NCI-H2171 (cell line): ENCODE measurements around the gene LBHD2.

Source experiments
- DNase-seq: peaks from one replicate; lab custom pipeline; 2025; lab: John Stamatoyannopoulos, UW

Gene LBHD2

DNA sequence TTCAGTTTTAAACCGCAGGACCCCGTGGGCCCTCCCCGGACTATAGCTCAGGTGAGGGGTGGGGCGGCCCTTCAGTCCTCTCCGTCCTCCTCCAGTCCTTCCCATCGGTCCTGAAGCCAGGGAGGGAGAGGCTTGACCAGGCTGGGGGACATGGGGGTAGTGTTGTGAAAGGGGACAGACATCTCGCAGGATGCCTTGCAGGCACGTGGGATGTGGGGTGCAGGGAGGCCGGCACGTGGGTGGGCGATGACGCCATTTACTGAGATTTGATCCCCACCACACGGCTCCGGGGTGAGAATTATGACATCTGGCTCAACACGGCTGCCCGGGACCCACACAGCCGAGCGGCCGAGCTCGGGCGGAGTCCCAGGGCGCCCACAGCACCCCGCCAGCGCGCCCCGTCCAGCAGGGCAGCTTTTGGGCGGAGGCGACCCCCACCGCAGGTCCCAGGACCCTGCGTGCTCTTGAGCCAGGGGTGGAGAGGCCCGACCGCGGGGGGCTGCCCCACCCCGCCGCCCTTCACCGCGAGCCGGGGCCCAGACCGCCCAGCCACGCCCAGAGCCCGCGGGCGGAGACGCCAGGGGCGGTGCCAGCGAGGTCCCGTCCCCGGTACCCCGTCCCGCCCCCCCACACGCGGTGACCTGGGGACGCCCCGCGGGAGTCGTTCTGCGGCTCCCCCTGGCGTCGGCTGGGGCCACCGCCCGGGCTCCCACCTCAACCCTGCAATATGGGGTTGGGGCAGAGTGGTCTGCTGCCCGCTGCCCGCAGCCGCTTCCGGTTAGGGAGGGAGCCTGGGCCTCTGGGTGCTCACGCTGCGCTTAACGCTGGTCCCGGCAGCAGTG, 7.3 kb downstream of the LBHD2 start:
- DNase-seq: peak; percentile 78

DNA sequence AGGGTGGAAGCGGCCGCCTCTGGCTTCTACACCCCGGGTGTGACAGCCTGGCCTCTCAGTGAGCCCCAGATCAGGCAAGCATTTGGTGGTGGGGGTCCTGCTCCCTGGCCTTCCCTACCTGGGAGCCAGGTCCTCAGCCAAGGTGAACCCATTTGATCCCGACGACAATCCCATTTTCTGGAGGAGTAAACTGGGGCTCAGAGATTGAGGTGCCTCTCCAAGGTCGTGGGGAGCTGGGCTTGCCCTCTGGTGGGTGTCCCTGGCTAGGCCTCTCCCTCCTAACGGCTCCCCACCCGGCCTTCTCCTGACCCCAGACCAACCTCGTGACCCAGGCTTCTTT, 7.8 kb downstream of the LBHD2 start:
- no peak for DNase-seq

DNA sequence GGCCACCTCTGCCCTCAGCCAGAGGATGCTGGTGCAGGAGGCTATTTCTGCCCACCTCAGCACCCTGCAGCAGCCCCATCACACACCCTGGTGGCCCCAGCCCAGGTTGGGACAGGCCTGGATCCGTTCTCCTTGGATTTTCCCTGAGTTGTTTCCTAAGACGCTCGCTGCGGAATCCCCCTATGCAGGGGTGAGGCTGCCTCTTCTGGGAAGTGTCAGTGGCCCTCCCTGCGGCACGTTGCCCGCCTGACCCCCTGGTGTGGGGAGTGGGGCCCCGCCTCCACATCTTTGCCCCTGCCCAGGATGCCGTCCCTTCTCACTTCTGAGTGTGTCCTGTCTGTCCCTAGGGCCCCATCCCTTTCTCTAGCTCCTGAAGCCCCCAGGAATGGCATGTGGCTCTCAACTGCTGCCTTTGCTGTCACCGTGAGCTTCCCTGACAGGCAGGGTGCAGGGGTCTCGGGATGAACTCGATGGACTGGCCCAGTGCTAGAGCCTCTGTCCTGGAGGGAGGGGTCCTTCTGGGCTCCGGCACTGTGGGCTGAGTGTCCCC, 9.9 kb downstream of the LBHD2 start:
- no peak for DNase-seq

DNA sequence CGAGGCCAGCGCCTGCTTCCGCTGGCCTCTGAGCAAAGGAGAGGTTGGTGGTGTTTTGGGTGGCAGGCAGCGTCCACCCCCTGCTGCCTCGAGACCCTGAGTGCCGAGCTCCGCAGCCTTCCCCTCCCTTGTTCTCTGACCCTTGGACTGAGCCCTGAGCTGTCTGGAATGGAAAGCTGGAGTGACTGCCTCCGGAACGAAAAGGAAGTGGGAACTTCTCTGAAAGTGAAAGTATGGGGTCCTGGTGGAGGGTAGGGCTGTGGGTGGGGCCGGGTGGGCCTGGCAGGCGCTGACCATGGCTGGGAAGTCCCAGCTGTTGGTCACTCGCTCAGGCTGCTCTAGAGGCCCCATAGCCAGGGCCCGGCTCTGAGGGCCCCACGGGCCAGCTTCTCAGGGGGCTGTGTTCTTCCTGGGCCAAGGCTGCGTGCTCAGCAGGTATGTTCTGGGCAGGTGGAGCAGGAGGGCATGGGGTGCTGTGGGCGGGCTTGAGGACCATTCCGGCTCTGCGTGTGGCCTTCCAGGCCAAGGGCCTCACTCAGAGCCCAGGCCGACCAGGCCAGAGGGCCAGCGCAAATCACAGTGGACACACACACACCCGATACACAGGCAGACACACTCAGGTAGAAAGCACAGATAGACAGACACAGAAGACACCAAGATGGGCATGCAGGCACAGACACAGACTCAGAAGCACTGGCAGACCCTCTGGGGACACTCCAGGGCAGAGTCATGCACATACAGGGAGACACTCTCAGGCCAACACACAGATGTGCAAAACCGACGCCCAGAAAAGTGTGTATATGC, 10.6 kb downstream of the LBHD2 start, which contains the start of gene EXOC3L4:
TSS of gene EXOC3L4 (plus strand) at position 320 of the 804 bp plus-strand sequence. CDS start 5,495 bp downstream, outside the sequence.
- DNase-seq: no peak

DNA sequence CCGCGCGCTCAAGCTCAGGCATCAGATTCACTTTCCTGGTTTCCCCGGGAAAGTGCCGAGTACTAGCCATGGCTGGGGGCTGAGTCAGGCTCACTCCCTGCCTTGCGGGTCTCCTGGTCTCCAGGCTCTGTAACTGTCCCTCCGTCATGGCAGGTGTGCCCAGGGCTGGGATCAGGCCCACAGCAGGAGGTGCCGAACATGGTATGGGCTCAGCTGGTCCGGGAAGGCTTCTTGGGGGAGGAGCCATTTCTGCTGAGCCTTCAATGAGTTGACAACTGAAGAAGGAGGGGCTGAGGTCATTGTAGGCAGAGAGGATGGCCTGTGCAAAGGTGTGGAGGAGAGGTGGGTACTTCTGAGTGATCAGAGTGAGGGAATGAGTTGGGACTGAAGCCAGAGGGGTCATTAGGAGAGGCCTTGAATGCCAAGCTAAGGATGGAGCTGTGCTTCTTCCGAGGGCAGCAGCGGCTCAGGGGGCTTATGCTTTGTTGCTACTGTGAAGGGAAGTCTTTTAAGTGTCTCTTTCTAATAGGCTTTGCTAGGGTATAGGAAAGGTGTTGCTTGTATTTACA, 11.3 kb downstream of the LBHD2 start:
- DNase-seq: no peak

DNA sequence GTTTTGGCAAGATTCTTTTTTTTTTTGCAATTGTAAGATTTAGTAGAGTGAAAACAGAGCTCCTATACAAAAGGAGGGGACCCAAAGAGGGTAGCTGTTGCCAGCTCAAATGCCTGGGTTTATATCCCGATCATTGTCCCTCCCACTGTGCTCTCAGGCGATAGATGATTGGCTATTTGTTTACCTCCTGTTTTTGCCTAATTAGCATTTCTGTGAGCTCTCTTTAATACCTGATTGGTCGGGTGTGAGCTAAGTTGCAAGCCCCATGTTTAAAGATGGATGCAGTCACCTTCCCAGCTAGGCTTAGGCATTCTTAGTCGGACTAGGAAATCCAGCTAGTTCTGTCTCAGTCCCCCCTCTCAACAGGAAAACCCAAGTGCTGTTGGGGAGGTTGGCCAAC, 12.4 kb downstream of the LBHD2 start:
- DNase-seq: no peak

DNA sequence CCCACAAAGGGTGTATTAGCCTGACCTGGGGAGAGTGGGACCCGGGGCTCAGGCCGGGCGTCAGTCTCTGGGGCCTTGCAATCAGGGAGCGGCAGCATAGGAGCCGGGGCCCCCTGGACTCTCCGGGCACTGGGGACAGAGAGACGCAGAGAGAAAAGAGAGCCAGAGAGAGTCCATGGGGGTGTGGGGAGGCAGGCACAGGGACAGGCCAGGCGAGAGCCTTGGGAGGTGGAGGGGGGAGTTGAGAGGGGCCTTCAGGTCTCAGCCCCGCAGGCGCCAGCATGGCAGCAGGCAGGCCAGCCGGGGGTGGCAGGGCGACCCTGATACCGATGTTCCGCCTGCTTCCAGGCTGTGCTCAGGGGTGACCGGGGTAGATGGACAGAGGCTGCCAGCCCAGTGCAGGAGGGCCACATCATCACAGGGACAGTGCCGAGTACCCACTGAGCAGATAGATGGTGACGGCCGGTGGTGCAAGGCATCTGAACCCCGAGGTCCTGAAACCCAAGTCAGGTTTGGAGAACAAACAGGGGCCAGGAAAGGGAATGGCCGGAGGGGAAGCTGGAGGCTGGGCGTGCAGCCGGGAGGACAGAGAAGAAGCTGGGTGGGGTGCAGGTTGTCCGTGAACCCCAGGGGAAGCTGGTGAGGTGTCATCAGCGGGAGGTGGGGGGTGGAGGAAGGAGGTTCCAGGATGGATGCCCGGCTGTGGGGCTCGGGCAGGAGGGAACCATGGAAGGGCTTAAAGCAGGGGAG, 13.4 kb downstream of the LBHD2 start:
- no peak for DNase-seq

DNA sequence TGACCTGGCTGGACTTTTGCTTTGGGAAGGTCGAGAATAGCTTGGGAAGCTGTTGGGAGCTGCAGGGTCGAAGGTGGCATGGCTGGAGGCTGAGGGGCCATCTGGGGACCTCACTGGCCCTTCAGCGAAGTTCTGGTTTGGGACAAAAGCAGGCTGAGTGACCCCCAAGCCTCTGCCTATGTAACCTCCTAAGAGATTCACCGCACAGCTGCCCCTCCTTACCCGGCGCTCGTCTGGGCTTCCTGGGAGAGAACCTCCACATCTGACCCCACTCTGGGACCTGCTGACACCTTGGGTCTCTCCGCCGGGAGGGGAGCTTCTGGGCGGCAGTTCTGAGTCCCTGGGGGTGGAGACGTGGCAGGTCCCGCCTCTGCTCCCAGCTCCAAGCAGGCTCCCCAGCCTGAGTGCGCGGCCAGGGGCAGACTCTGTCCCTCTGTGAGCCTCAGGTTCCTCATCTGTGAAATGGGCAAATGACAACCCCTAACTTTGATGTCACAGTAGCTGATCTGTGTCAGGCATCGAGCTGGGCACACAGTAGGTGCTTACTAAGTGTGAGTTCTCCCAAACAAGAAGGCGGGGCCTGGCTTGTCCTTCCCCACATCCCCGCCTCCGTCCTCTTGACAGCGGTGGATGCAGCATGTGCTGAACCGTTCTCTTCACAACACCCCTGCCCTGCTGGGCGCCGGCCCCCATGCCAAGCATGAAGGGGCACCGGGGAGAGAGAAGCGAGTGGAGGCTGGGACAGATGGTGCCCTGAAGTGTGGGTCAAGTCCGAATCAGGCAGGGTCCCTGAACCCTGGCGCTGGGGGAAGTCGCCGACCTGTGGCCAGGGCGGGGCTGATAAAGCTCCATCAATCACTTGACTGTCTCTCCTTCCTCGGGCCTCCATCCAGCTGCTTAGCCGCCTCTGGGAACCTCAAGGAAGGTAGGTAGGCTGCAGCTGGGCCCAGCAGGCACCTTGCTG, 14.3 kb downstream of the LBHD2 start:
- DNase-seq: no peak

DNA sequence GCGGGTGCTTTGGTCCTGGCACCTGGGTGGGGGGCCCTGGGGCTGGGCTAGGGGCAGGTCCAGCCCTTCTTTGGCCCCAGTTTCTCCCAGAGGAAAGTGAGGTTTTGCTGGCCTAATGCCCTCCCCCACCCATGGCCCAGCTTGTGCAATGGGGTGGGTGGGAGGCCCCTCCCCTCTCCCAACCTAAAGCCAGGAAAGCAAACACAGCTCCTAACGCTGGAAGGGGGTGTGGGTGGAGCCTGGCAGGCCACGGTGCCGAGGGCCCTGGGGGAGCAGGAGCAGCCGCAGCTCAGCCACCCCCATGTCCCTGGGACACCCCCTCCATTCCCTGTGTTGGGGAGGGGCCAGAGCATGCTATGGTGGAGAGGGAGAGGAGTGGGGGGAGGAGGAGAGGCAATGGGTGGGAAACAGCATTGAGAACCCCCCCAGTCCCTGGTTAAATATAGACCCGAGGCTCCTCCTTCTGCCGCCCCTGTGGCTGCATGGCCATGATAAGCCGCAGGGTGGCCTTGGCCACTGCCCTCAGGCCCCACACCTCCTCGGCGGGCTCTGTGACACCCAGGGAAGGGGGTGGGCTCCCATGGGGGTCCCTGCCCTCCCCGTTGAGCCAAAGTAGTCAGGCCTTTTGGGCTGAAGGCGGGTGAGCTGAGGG, 15.2 kb downstream of the LBHD2 start:
- DNase-seq: no peak

DNA sequence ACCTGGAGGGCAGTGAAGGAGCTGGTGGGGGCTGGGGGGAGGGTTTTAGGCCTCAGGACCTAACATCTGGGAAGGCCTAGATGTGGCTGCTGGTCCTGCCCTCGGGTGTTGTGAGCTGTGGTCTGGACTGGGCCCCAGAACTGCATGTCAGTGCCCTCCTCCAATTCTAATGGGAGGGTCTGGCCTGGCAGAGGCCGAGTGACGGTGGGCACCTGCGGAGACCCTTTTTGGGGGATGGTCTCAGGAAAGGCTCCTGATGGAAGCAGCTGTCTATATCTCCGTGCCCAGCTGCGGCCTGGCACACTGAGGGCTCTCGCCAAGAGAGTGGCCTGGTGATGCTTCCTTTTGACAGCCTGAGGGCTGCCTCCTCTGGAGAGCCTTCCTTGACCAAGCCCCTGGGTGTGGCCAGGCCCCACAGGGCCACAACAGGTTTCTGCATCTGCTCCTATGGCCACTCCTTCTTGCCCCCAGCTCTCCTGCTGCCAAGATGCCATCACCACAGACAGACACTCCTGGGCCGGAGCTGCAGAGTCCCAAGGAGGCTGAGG, 15.8 kb downstream of the LBHD2 start:
- no peak for DNase-seq

DNA sequence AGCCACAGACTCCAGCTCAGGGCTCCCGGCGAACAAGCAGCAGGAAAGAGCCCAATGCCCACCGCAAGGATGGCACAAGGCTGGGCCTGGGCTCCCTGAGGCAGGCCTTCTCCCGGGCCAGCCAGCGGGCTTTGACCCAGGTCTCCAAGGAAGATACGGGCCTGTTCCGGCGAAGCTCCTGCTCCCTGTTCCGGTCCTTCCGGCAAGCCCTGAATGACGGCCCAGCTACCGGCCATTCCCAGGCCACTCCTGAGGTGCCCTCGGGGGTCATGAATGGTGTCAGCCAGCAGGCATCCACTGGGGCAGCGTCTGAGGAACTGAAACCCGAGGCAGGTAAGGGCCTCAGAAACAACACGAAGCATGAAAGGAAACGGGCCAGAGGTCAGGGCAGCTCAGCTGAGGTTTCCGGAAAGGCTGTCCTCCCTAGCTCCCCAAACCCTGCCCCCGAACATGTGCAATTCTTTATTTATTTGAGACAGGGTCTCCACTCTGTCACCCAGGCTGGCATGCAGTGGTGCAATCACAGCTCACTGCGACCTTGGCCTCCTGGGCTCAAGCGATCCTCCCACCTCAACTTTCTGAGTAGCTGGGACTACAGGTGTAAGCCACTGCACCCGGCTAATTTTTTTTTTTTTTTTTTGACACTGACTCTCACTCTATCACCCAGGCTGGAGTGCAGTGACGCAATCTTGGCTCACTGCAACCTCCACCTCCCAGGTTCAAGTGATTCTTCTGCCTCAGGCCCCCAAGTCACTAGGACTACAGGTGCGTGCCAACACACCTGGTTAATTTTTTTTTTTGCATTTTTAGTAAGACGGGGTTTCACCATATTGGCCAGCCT, 16.5 kb downstream of the LBHD2 start:
- DNase-seq: no peak

DNA sequence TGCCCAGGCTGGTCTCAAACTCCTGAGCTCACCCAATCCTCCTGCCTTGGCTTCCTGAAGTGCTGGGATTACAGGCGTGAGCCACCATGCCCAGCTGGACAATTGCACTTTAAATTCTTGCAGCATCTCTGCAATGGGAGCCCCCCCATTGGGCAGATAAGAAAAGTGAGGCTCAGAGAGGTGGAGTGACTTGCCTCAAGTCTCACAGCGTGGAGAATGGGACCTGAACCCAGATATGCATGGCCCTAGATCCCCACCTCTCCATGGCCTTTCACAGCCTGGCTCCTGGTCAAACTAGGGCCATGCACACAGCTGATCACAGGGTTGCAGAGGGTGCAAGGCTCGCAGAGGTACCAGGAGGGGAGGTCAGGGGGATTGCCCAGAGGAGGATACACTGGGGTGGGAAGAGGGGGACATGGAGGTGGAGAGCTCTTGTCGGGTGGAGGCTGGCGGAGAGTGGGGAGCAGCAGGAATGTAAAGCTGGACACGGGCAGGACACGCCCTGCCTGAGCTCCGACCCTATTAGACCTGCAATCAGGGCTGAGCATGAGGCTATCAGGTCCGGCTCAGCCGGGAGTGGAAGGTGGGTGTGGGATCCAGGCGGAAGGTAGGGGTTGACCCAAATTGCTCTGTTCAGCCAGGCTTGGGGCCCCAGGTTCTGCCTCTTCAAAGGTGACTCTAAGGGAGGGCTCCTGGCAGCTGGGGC, 17.4 kb downstream of the LBHD2 start:
- no peak for DNase-seq

DNA sequence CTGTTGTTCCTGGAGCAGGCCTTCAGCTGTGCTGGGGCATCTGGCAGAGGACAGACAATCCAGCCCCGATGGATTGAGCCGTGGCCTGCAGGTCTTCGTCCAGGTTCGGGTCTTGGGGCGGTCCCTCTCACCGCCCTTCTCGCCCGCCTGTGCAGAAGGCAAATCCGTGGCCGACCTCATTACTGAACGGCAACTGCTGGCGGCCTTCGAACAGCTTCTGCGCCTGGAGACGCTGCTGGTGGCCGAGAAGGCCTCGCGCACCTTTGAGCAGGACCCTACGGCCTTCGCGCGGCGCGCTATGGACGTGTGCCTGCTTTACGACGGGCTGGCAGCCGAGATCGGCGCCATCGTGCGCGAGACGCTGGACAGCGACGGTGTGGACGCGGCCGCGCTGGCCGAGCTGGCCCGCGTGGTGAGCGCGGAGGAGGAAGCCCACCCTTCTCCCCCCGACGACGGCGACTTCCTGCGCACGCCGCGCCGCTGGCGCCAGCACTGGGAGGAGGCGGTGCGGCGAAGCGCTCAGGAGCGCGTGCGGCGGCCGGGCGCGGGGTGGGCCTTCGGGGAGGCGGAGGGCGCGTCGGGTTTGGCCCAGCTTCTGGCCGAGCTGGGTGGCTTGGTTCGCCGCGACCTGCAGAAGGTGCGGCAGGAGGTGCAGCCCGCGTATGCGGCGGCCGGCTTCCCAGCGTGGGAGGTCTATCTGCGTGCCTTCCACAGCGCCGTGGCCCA, 18.1 kb downstream of the LBHD2 start:
- no peak for DNase-seq

DNA sequence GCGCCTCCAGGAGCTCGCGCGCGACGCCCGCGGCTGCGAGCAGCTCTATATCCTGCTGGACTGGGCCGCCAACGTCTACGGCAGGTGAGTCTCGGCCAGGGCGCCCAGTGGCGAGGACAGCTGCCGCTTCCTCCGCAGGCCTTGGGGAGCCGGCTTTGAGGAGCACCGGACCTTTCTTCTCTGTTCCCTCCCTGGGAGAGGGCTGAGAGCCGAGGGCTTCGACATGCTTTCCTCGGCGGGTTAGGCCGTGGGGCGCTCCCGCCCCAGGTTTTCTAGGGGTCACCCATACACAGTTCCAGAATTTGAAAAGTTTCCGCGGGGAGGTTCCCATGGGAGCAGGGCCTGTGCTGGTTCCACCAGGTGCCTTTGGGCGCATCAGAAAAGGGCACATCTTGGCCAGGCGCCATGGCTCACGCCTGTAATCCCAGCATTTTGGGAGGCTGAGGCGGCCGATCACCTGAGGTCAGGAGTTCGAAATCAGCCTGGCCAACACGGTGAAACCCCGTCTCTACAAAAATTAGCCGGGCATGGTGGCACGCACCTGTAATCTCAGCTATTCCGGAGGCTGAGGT, 18.8 kb downstream of the LBHD2 start:
- no peak for DNase-seq

DNA sequence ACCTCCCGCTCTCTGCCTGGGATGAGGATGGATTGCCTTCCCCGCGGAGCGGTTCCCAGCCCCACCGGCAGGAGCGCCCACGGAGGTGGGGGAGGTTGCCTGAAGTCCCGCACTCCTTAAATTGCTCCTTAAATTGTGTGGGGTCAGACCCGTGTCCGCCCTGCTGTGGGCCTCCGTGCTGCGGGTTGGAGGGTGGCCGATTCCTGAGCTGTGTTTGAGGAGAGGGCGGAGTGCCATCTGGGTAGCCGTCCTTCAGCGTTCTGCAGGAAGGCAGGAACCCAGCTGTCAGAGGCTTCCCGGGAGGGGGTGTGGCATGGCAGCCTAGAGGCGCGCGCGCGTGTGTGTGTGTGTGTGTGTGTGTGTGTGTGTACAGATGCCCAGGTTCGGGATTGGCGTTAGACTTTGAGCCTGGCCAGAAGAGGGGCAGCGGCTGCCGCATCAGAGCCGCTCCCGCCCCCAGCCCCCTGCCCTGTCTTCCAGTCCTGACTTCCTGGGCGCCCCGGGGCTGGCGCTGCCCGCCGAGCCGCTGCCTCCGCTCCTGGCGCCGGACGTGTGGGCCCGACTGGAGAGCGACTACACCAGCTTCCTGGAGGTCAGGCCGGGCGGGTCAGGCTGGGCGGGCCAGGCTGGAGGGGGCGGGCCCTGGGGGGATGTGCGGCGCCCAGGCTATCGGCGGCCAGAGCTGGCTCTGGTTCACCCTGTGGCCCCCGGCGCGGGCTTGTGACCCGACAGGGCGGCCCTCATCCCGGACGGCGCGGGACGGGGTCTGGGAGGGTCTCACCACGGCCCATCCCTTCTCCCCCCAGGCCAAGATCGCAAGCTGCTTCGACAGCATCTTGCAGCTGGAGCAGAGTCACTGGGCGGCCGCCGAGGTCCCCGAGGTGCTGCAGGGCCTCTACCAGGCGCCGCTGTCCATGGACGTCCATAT, 19.7 kb downstream of the LBHD2 start:
- peak; percentile 86 for DNase-seq

DNA sequence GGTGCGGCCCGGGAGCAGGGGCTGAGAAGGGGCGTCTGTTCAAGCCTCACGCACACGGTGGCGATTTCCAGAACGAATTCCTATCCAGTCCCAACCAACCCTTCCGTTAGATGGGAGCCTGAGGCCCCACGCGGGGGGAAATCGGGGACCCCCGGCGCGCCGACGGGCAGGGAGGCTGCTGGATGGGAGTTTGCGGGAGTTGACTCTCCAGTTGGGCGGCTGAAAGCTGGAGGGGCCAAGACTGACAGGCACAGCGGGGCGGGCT, 20.3 kb downstream of the LBHD2 start:
- no peak for DNase-seq
